GM18870 (cell line): ENCODE data around the gene OR5M8.

Source experiments
- ATAC-seq: cut with Tn5 transposase; IDR thresholded peaks from one replicate; pipeline ENCODE4 v1.9.1; 2021; ENCODE audit warnings: moderate library complexity; ENCODE audit not compliant: unreplicated experiment

OR5M8 gene

GRCh38 chr11:56491270-56491669 lies at the start of gene OR5M8:
Gene OR5M8, minus strand, starts transcription at chr11:56491370. Its CDS starts 0 bp downstream, at chr11:56491370.
- no peak for ATAC-seq

GRCh38 chr11:56533054-56533740 lies 42.0 kb upstream of the OR5M8 start:
- ATAC-seq = no peak

- no peak for ATAC-seq
Measured at GRCh38 chr11:56531856-56532255, 40.7 kb upstream of the OR5M8 start.

GRCh38 chr11:56522008-56522407 lies 30.8 kb upstream of the OR5M8 start:
- ATAC-seq = no peak

- ATAC-seq = no peak
Measured at GRCh38 chr11:56513280-56513679, 22.1 kb upstream of the OR5M8 start.

- no peak for ATAC-seq
Measured at GRCh38 chr11:56509439-56509838, 18.3 kb upstream of the OR5M8 start.

GRCh38 chr11:56497010-56497409 lies 5.8 kb upstream of the OR5M8 start:
- ATAC-seq = no peak

- no peak for ATAC-seq
Measured at GRCh38 chr11:56495117-56495516, 3.9 kb upstream of the OR5M8 start.

- ATAC-seq = no peak
Measured at GRCh38 chr11:56486801-56487200, 4.4 kb downstream of the OR5M8 start.

- no peak for ATAC-seq
Measured at GRCh38 chr11:56474729-56475235, 16.4 kb downstream of the OR5M8 start.

GRCh38 chr11:56473252-56473651 lies 17.9 kb downstream of the OR5M8 start, which contains the start of gene OR5M3:
Gene OR5M3, minus strand, starts transcription at chr11:56473352. Its CDS starts 2,855 bp downstream, at chr11:56470497.
- ATAC-seq = no peak

GRCh38 chr11:56457076-56457475 lies 34.1 kb downstream of the OR5M8 start:
- no peak for ATAC-seq

GRCh38 chr11:56453521-56453920 lies 37.6 kb downstream of the OR5M8 start:
- no peak for ATAC-seq
